Breast epithelium (tissue), 4 donors: ENCODE measurements around the gene PSMG3. TPM values are rescaled to one million over a fixed set of nuclear protein-coding genes. Genes with fewer than 3 reads are reported as not detected.

ENCODE experiments used
- DNase-seq, 2 donors: peaks; one replicate each; pipeline ENCODE4 v3.0.0-alpha.2; 2019; ENCODE audit warnings: low spot score in 2 of 2
- H3K27ac ChIP-seq, 2 donors: fragments of 200-600 bp; sonication (generic) in 1 of 2; one replicate each; pipeline ENCODE4 v1.5.1; 2016 to 2019; ENCODE audit warnings: mild to moderate bottlenecking in 1 of 2
- H3K27me3 ChIP-seq, 2 donors: fragments of 200-600 bp; sonication (generic) in 1 of 2; one replicate each; pipeline versions ENCODE4 v1.5.1 to v1.6.0; 2017 to 2019; ENCODE audit warnings: control low read depth in 1 of 2, mild to moderate bottlenecking in 1 of 2
- H3K36me3 ChIP-seq: fragments of 200-600 bp; one replicate; pipeline ENCODE4 v1.5.1; 2019
- H3K4me1 ChIP-seq, 2 donors: fragments of 200-600 bp; sonication (generic); one replicate each; pipeline ENCODE4 v1.5.1; 2016 to 2019; ENCODE audit warnings: control low read depth in 1 of 2
- H3K4me3 ChIP-seq, 3 donors: fragments of 200-600 bp; sonication (generic); 1 replicate in 2 of 3; 2 replicates in 1 of 3; pipeline ENCODE4 v1.5.1; 2016 to 2019; ENCODE audit warnings: mild to moderate bottlenecking in 3 of 3, moderate library complexity in 2 of 3
- H3K9me3 ChIP-seq, 2 donors: fragments of 200-600 bp; sonication (generic) in 1 of 2; one replicate each; pipeline ENCODE4 v1.5.1; 2016 to 2019; ENCODE audit warnings: control low read depth in 1 of 2
- CTCF ChIP-seq, 3 donors: fragments of 450-650 bp; IDR thresholded peaks; one replicate each; pipeline ENCODE4 v1.5.1; 2016 to 2017; ENCODE audit warnings: antibody characterized with exemption in 3 of 3, mild to moderate bottlenecking in 3 of 3, moderate library complexity in 3 of 3
- POLR2A ChIP-seq: fragments of 450-650 bp; IDR thresholded peaks from one replicate; pipeline ENCODE4 v1.6.1; 2016; ENCODE audit warnings: antibody characterized with exemption, mild to moderate bottlenecking, moderate library complexity
- POLR2AphosphoS5 ChIP-seq, 3 donors: sonication (generic); formaldehyde crosslinking; IDR thresholded peaks; one replicate each; pipeline ENCODE4 v1.6.1; 2017; ENCODE audit warnings: antibody characterized with exemption in 3 of 3
- intact Hi-C: fragments of 100-400 bp; cut with DNase I; formaldehyde crosslinking; loops from one replicate; pipeline ENCODE4 v1.15.1; 2023; ENCODE audit warnings: low total_unique reads
- total RNA-seq, 3 donors: library from RNA; depleted of rRNA; stranded (reverse); fragments of >200 nt; gene quantifications; one replicate each; pipeline ENCODE4 v1.1.0, GENCODE V29; 2016

Gene PSMG3
- total RNA-seq, 3 donors from 2014 or later = 32.6 to 52.8 (median 45.4) TPM

- H3K36me3 ChIP-seq = no peaks in the 10 kb centered on the region
- no peak overlapping the region for H3K27ac ChIP-seq
- intact Hi-C loops = loop anchor here (2.0 kb wide), 1 partner anchor 25 kb away; no protein-coding TSS in a partner anchor
- H3K4me3 ChIP-seq = no peak overlapping the region
- no peaks in the 10 kb centered on the region for H3K9me3 ChIP-seq
- TF ChIP-seq POLR2AphosphoS5 (IDR thresholded peaks at IDR 0.05) (no peak), CTCF (IDR thresholded peaks at IDR 0.05) (no peak), POLR2A (no peak)
- no peaks in the 10 kb centered on the region for H3K4me1 ChIP-seq
- DNase-seq = no peak
- H3K27me3 ChIP-seq = peaks cover 0 to 36% of the 10 kb centered on the region in 2 donors
Measured at GRCh38 chr7:1599640-1600395, 30.0 kb upstream of the PSMG3 start.

GRCh38 chr7:1598961-1599639 lies 29.3 kb upstream of the PSMG3 start:
- intact Hi-C loops = no loop called here
- Histone ChIP-seq H3K9me3 (no peaks in the 10 kb centered on the region), H3K4me3 (no peak overlapping the region), H3K4me1 (no peaks in the 10 kb centered on the region), H3K36me3 (no peaks in the 10 kb centered on the region), H3K27me3 (peaks cover 0 to 39% of the 10 kb centered on the region in 2 donors), H3K27ac (no peak overlapping the region)
- no peak for DNase-seq
- TF ChIP-seq POLR2AphosphoS5 (IDR thresholded peaks at IDR 0.05) (no peak), CTCF (IDR thresholded peaks at IDR 0.05) (no peak), POLR2A (no peak)

GRCh38 chr7:1598286-1598685 lies 28.5 kb upstream of the PSMG3 start:
- Histone ChIP-seq H3K27ac (no peak overlapping the region), H3K9me3 (no peaks in the 10 kb centered on the region), H3K27me3 (peaks cover 0 to 41% of the 10 kb centered on the region in 2 donors), H3K4me1 (no peaks in the 10 kb centered on the region), H3K36me3 (no peaks in the 10 kb centered on the region), H3K4me3 (no peak overlapping the region)
- intact Hi-C loops = no loop called here
- no peak for DNase-seq
- TF ChIP-seq POLR2AphosphoS5 (IDR thresholded peaks at IDR 0.05) (no peak), CTCF (IDR thresholded peaks at IDR 0.05) (no peak), POLR2A (no peak)

GRCh38 chr7:1597791-1598190 lies 28.0 kb upstream of the PSMG3 start:
- TF ChIP-seq POLR2AphosphoS5 (IDR thresholded peaks at IDR 0.05) = no peak
- H3K27me3 ChIP-seq = peaks cover 0 to 43% of the 10 kb centered on the region in 2 donors

GRCh38 chr7:1597066-1597760 lies 27.4 kb upstream of the PSMG3 start:
- no peaks in the 10 kb centered on the region for H3K4me1 ChIP-seq
- H3K27me3 ChIP-seq = peaks cover 4 to 48% of the 10 kb centered on the region in 2 donors
- no peak for TF ChIP-seq POLR2AphosphoS5 (IDR thresholded peaks at IDR 0.05)
- no peak for TF ChIP-seq POLR2A
- TF ChIP-seq CTCF (IDR thresholded peaks at IDR 0.05) = no peak
- H3K9me3 ChIP-seq = no peaks in the 10 kb centered on the region
- DNase-seq = no peak
- no peak overlapping the region for H3K4me3 ChIP-seq
- no peaks in the 10 kb centered on the region for H3K36me3 ChIP-seq
- no peak overlapping the region for H3K27ac ChIP-seq
- intact Hi-C loops = no loop called here

More at GRCh38 chr7:1597791-1598190, 28.0 kb upstream of the PSMG3 start:
- Histone ChIP-seq H3K27ac (no peak overlapping the region), H3K9me3 (no peaks in the 10 kb centered on the region), H3K4me3 (no peak overlapping the region), H3K4me1 (no peaks in the 10 kb centered on the region), H3K36me3 (no peaks in the 10 kb centered on the region)
- intact Hi-C loops = no loop called here
- no peak for DNase-seq
